LNCaP clone FGC (cell line): ENCODE measurements around the gene WASL.
A peak's percentile ranks its signal among the peaks of the same experiment; 100 is the strongest.
"Not testable (repeated sequence)": the region's sequence is repeated elsewhere in the genome, so short reads cannot be mapped to it uniquely, and the experiment has no call there.

ENCODE experiments used
- DNase-seq: peaks from one replicate; pipeline ENCODE4 v3.0.0-alpha.2; 2011; ENCODE audit warnings: low read depth
- H3K4me3 ChIP-seq: 2 replicates; pipeline ENCODE4 v1.5.1; 2011; ENCODE audit warnings: mild to moderate bottlenecking, low read depth, low read length, control low read depth
- TF ChIP-seq, protein P1 (sequence below): IDR thresholded peaks from 2 replicates; pipeline ENCODE4 v1.5.1; 2012; ENCODE audit warnings: mild to moderate bottlenecking; ENCODE audit not compliant: control insufficient read depth, insufficient read depth; ENCODE audit errors: extremely low read depth

WASL gene

DNA sequence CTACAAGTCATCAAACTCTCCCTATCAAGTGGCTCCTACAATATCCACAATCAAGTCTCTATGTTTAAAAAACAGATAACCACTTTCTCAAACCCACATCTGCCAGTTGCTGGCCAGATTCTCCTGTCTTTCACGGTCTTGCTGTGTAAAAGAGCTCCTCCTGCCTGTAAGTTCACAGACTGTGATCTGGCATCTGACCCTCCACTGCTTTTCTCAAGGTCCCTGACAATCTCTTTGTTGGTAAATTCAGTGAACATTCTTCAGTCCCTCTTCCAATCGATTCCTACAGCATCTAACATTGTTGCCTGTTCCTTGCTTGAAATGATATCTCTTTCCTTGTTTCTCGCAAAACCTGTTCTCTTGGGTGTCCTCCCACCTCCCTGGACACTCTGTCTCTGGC lies 111.6 kb downstream of the WASL start:
- TF ChIP-seq, protein P1, sequence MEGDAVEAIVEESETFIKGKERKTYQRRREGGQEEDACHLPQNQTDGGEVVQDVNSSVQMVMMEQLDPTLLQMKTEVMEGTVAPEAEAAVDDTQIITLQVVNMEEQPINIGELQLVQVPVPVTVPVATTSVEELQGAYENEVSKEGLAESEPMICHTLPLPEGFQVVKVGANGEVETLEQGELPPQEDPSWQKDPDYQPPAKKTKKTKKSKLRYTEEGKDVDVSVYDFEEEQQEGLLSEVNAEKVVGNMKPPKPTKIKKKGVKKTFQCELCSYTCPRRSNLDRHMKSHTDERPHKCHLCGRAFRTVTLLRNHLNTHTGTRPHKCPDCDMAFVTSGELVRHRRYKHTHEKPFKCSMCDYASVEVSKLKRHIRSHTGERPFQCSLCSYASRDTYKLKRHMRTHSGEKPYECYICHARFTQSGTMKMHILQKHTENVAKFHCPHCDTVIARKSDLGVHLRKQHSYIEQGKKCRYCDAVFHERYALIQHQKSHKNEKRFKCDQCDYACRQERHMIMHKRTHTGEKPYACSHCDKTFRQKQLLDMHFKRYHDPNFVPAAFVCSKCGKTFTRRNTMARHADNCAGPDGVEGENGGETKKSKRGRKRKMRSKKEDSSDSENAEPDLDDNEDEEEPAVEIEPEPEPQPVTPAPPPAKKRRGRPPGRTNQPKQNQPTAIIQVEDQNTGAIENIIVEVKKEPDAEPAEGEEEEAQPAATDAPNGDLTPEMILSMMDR, result 0 out of 2 replicates have a peak, but pooled peaks have one; percentile 7
- DNase-seq, result no peak
- H3K4me3 ChIP-seq, result no peak overlapping the region

DNA sequence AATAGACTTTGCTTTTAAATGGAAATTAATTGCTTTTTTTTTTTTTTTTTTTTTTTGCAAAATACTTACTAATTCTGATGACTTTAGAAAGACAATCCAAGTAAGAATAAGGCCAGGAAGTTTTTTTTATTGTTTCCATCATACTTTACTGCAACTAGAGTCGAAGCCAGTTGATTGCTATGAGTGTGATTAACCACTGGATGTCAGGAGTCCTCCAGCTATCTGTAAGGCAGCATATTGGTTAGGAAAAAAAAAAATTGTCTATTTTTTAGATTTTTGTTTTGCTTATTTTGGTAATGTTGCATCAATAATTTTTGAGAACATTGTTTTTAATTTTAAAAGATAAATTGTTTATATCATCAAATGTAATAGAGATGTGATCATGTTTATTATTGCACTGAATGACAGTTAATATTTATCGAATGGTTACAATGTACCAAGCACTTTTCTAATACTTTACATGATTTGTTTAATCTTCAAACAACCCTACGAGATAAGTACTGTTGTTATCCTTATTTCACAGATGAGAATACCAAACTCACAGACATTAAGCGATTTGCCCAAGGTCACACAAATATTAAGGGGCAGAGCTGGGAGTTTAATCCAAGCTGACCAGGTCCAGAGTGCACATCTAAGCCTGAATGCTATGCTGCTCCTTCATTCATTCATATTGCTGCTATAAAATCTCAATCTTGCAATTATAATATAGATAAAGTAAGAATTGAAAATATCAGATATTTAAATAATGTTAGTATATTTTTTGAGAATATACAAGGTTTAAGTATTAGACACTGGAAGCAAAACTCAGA lies 113.0 kb downstream of the WASL start:
- TF ChIP-seq, protein P1, result peak; percentile 73
- no peak overlapping the region for H3K4me3 ChIP-seq
- DNase-seq, result no peak

DNA sequence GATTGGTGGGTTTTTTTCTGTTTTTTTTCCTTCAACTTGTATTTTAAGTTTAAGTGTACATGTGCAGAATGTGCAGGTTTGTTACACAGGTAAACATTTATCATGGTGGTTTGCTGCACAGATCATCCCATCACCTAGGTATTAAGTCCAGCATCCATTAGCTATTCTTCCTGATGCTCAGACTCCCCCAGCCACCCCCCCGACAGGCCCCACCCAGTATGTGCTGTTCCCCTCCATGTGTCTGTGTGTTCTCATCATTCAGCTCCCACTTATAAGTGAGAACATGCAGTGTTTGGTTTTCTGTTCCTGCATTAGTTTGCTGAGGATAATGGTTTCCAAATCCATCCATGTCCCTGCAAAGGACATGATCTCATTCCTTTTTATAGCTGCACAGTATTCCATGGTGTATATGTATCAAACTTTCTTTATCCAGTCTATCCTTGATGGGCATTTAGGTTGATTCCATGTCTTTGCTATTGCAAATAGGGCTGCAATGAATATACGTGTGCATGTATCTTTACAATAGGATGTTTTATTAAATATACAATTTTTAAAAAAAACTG lies 114.7 kb downstream of the WASL start:
- not testable (repeated sequence) for DNase-seq, H3K4me3 ChIP-seq

DNA sequence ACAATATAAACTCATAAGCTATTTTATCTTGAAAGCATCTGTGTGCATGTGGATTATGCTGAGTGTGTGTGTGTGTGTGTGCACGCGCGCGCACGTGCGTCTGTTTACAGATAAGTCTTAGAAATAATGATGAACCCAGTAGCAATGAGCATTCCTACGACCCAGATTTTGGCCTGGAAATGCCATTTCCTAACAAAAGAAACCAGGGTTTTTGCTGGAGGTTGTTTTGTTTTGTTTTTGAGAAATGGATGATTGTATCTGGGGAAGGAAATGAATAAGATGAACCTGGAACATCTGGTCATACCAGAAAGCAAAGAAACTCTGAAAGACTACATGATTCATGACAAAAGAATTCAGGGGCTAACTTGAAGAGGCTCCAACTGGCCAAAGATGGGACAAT lies 115.2 kb downstream of the WASL start:
- no peak overlapping the region for H3K4me3 ChIP-seq
- no peak for DNase-seq

DNA sequence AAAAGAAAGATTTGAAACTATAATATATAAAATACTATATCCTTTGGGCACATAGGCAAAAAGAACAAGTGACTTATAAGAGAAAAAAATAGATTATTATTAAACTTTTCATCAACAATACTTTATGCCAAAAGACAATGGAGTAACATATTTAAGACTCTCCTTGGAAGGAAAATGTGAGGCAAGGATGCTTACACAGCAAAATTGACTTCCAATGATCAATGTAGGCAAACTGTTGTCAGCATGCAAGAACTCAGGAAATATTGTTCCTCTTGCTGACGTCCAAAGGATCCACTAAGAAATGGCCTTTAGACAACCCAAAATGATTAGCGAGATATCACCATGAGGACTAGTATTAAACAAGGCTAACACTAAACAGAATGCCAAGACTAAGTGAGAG lies 116.0 kb downstream of the WASL start:
- H3K4me3 ChIP-seq, result no peak overlapping the region
- DNase-seq, result no peak
- TF ChIP-seq, protein P1, result no peak

More for the DNA sequence above, 115.2 kb downstream of the WASL start:
- TF ChIP-seq, protein P1, result no peak
